NCI-H1092 (cell line): Measurements from ENCODE around the gene DAB2IP.

Source experiments
- DNase-seq: peaks from one replicate; lab custom pipeline; 2025; lab: John Stamatoyannopoulos, UW

DAB2IP gene

DNA sequence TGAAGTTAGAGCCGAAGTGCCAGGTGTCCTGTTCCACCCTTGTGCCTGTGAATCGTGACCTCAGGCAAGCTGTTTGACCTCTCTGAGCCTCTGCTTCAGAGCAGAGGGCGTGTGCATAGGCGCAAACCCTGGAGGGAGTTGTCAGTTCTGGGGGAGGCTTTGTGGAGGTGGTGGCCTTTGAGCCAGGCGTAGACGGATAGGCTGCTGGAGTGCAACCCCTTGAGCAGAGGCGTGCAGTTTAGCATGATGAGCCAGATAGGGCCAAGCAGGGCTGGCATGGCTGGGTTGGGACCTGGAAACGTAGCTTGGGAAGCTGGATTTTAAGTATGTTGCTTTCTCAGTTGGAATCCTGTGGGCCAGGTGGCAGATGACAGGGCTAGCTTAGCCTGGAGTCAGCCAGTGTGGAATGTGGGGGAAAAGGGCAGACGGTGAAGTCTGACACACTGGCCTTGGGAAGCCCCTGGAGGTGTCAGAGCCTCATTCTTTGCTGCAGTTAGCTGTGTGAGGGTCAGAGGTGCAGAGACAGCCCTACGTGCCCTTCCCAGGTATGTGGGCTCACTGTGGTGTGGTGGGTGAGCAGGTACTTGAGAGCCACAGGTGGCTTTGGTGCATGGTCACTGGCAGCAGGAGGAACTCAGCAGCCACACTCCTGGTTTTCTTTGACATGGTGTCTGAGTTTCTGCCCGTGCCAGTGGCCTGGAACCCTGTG lies 93.4 kb downstream of the DAB2IP start:
- DNase-seq = no peak

DNA sequence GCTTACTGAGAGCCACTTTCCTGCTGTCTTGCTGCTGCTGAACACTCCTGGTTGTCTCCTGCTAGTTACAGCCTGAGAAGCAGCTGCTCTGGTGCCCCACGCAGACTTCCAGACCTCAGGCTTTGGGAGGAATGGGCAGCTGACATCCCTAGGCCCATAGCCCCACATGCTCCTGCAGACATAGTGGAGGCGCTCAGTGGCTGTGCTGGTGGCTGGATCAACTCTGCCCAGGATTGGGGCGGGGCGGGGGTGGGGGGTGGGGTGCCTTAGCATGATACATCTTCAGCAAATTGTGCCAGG lies 93.9 kb downstream of the DAB2IP start:
- DNase-seq = no peak

DNA sequence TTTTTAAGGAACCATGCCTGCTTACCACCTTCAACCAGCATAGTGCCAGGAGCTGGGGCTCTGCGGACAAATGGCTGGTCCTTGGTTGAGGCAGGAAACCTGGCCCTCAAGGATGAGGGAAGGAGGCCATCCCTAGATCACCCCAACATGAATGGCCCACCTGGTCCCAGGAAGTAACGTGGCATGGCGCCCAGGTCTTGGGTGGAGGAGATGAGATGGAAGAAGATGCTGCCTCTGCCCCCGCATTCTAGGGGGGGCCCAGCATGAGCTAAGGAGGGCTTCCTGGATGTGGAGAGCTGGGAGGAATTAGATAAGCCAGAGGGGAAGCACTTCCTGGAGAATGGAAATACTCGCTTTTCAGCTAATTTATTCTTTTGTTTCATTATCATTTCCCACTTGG lies 95.0 kb downstream of the DAB2IP start:
- DNase-seq = no peak

DNA sequence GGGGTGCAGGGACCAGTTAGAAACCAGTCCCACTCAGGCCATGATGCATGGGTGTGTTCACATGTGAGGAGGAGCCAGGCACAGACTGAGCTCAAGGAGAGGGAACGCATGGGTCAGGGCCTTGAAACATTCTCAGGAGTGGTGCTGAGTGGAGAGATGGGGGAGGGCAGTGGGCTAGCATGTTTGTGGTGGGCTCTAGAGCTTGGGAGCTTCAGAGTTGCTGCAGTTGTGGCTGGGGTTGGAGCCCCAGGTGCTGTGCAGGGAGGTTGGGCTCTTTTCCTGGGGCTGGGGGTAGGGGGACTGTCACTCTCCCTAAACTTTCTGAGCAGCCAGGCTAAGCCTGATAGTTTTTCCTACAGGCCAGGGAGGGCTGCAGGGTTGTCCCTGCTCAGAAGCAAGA lies 95.4 kb downstream of the DAB2IP start:
- no peak for DNase-seq

GRCh38 chr9:121748074-121748473 lies 96.6 kb downstream of the DAB2IP start:
- no peak for DNase-seq

GRCh38 chr9:121748727-121749423 lies 97.4 kb downstream of the DAB2IP start:
- DNase-seq = no peak

- DNase-seq = no peak
Measured at GRCh38 chr9:121749614-121750013, 98.2 kb downstream of the DAB2IP start.

- no peak for DNase-seq
Measured at GRCh38 chr9:121750259-121750714, 98.9 kb downstream of the DAB2IP start.

- no peak for DNase-seq
Measured at GRCh38 chr9:121750715-121751623, 99.5 kb downstream of the DAB2IP start.

DNA sequence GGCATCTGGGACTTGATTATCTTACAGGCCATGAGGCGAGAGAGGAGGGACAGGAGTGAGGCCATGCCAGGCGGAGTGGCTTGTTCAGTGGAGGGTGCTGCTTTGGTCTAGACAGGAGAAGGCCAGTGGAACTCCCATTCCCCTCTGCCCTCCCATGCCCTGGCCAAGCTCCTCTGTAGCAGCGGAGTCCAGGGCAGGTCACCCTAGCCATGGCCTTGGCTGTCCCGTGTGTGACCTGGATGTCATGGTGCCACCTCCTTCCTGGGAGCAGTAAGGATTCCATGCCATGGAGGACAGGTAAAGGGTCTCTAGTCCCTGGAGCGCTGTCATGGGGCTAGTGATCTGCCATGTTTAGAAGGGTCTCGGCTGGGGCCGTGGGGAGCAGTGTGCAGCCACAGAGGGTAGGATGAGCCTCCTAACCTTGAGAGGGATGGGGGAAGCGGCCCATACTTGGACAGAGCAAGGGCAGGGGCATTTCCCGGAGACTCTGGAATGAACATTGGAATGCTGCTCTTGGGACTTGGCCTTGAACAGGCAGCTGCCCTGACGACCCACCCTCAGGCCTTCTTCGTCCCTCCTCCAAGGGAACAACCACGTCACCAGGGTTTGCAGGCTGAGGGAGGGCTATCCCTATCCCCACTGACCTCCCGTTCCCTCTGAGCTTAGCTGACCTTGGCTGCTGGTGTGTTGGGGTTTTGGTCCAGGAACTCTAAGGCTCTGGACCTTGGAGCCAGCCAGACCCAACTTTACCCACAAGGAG lies 100.4 kb downstream of the DAB2IP start:
- no peak for DNase-seq

DNA sequence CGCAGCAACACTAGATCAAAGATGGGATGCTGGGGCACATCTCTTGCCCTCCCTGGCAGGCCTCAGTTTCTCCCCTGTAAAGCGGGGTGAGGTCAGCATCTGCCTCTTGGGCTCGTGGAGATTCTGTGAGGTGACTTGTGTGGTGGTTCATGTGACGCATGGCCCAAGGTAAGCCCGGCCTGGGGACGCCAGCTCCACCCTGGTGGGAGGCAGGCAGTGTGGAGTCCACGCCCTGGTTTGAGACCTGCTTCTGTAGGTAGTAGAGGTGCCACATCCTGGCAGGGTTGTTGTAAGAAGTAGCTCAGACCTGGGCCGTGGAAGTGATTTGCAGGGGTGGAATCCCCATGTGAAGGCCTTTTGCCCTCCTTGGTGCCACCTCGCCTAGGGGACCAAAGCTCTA lies 101.5 kb downstream of the DAB2IP start:
- no peak for DNase-seq

DNA sequence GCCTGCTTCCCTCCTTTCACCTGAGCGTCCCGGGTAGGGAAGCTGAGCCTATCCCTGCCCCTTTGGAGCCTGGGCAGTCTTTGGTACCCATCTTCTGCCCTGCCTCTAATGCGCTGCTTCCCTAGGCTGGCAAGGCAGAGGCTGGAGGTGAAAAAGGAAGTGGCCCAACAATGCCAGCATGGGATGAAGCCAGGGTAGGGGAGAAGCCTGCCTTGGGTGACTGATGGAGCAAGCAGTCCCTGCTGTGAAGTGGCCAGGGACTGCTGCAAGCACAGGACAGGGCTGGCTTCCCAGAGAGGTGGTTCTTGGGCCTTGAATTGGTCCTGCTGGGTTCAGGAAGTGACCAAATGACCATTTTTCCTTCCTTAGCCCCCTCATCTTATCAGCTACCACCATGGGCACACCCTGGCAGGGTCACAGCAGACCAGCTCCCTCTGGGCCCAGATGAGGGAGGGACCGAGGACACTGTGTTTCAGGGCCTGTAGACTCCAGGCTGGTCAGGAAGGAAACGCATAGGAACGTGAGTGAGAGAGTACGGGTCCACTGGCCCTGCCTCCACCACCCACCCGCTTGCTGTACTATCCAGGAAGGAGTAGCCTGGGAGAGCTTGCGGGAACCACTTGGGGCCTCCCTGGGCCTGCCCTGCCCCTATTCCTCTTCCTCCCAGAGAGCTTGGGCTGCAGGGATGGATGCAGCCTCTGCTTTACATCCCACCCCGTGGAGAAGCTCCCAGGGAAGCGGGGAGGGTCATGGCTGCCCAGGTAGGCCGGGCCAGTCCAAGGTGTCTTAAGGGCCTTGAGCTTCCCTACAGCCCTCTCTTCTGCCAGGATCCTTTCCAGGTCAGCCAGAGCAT lies 102.6 kb downstream of the DAB2IP start:
- no peak for DNase-seq

DNA sequence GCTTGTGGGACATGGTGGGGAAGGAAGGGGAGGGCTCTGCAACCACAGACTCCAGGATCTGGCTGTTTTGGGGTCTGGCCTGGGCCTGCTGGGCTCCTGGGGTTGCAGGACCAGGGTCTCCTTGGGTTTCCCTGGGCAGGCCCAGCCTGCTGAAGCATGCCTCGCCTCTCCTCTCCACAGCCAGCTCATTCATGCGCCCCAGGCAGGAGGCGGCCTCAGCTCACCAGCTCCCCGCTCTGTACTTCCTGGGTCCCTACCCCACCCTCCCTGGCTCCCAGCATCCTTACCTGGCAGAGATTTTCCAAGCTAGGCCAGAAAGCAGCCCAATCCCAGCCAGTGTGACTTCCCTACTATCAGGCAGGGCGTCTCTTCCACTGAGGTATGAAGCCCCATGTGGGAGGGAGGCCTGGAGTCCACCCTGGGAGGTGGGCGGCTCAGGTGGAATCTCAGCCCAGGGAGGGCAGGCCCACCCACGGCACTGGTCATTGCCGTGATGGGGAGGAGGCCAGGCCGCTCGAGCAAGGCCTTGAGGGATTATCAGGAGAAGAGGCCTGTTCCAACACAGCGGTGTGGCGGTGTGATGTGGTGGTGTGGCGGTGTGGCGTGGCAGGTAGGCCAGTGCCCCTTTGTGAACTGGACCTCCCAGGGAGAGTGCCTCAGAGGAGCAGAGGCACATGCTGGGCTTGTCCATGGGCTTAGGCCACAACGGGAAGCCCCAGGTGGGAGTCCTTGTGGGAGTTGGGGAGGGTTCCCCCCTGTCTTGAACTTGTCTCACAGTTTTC lies 103.4 kb downstream of the DAB2IP start:
- DNase-seq = no peak

DNA sequence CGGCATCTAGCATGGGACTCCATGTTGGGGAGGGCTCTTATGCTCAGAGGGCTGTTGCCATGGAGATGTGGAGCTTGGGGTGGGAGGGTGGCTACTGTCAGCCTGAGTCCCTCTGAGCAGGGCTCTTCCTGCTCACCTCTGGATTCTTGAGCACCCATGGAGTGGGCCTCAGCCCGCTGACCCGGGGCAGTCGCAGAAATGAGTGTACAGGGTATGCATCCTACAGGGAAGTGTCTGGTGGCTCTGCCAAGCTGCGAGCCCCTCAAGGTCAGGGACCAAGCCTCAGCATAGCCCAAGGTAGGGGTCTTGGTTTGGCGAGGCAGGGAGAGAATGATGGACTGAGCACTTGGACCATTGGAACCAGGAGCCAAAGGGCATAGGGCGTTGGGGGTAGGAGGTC lies 104.1 kb downstream of the DAB2IP start:
- DNase-seq = no peak

GRCh38 chr9:121756474-121757280 lies 105.2 kb downstream of the DAB2IP start:
- no peak for DNase-seq

GRCh38 chr9:121757281-121757585 lies 105.8 kb downstream of the DAB2IP start:
- DNase-seq = no peak

GRCh38 chr9:121758693-121759092 lies 107.3 kb downstream of the DAB2IP start:
- no peak for DNase-seq

- DNase-seq = no peak
Measured at GRCh38 chr9:121759996-121760395, 108.6 kb downstream of the DAB2IP start.

DNA sequence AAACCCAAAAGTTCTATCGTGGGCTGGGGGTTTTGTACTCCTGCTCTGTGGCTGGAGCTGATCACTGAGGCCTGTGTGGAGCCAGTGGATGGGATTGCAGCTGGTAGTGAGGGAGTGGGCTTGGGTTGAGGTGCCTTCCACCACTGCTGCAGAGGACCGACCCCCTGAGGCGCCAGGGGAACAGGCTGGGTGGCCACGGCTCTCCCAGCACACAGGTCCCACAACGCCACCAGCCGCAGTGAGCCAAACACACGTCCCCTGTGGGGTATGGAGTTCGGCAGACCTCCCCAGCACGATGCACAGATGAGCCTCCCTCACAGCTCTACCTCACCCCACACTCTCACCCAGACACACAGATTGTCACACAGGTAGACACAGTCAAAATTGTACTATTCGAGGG lies 109.1 kb downstream of the DAB2IP start:
- DNase-seq = no peak

DNA sequence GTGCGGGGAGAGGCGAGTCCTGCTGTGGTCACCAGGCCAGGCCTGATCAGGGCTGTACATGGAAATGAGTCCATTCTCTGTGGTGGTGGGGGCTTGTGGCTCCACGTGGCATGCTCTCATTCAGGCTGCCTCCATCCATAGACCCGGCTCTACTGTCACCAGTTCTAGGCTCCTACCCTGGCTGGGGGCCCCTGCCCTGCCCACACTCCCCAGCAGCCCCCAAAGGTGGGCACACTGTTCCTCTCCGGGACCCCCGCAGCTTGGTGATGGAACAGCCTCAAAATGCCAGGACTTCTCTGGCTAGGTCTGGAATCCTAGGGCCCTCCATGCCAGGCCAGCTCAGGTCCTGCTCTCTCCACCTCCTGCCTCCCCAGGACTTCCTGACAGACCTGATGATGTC lies 111.7 kb downstream of the DAB2IP start:
- DNase-seq = no peak
